DMS 273 treated with DMSO at 0.1 percent for 48 hours (cell line): Measurements from ENCODE around the gene OXLD1.

Source experiments
- DNase-seq: peaks from one replicate; lab custom pipeline; 2025; lab: John Stamatoyannopoulos, UW

OXLD1 gene

DNA sequence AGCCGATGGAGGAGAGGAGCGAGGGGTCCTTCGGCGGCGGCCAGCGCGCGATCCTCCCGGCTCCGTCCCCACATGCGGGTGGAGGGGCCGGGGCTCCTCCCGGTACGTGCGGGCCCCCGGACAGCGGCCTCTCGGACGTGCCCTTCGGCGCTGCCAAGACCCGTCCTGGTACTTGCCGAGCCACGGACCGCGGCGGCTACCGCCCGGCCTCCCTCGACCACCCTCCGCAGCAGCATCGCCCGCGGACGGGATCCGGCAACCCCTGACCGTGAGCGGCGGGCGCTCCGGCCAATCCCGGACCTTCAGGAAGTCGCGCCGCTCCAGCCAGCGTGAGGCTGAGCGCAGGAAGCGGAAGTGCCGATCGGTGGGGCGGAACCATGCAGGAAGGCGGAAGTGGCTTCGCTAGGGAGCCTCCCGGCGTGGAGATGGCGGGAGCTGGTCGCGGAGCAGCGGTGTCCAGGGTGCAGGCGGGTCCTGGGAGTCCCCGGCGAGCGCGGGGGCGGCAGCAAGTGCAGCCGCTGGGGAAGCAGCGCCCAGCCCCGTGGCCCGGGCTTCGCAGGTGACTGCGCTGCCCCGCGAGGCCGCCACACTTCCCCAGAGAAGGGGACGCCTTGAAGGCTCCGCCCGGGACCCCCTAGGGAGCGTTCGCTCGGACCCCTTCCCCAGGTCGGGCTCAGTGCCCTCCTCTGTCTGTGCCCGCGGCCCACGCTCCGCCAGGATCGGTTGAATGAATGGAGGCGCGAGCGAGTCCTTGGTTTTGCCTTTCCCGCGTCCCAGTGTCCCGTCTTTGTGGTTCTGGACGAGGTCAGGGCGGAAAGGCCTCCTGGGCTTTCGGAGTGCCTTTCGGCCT is at the start of gene OXLD1, which contains the start of gene CCDC137:
TSS of gene OXLD1 (minus strand) at position 264 of the 850 bp plus-strand sequence. CDS start at position 236, 28 bp downstream.
TSS of gene CCDC137 (plus strand) at position 396 of the 850 bp plus-strand sequence. CDS start at position 426, 30 bp downstream.
- peak; percentile 88 for DNase-seq

DNA sequence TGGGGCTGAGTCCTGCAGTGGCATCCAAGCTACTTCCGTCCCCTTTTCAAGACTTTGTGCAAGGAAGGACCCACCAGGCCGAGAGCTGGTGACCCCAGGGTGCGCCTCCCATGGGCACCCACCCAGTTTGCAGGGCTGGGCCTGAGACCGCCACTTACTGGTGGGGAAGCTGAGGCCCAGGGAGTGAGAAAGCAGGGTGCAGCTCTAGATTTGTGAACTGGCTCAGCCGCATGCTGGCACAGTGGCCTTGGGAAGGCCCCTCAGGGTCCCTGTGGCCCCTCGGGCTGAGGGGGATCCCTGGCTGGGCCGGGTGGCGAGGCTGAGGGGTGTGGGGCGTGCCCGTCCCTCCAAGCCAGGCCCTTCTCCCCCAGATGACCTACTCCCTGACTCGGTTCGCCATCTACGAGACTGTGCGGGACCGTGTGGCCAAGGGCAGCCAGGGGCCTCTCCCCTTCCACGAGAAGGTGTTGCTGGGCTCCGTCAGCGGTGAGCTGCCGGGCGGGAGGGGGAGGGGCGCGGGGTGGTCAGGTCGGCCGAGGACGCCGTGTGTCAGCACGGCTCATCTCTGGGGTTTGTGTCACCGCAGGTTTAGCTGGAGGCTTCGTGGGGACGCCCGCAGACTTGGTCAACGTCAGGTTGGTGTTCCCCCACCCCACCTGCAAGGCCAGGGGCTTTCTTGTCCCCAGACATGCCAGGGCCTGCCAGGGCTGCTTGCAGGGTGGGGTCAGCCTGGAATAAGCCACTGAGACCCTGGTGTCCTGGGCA is 48.9 kb upstream of the OXLD1 start:
- DNase-seq, result no peak

DNA sequence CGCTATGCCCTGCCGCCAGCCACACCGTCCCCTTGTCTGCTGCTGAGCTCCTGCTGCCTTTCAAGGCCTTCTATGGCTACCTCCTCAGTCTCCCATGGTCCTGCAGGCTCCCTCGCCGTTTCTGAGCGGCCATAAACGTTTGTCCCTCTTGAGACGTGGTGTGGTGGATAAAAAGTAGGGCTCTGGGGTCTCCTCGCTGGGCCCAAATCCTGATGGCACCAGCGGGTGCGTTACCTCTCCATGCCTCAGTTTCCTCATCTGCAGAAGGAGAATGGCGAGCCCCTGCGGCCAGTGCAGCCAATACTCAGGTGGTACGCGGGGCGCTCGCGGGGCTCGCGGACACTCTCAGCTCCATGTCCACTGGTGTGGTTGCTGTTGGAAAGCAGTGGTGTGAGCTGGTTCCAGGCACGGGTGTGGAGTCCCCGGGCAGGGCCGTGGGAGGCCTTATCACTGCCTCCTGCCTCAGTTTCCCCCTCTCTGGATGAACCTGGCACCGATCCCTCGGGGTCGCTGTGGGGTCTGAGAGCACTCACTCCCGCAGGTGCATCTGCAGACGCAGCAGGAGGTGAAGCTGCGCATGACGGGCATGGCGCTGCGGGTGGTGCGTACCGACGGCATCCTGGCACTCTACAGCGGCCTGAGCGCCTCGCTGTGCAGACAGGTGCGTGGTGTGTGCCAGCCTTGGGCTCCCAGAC is 48.2 kb upstream of the OXLD1 start:
- DNase-seq, result no peak

DNA sequence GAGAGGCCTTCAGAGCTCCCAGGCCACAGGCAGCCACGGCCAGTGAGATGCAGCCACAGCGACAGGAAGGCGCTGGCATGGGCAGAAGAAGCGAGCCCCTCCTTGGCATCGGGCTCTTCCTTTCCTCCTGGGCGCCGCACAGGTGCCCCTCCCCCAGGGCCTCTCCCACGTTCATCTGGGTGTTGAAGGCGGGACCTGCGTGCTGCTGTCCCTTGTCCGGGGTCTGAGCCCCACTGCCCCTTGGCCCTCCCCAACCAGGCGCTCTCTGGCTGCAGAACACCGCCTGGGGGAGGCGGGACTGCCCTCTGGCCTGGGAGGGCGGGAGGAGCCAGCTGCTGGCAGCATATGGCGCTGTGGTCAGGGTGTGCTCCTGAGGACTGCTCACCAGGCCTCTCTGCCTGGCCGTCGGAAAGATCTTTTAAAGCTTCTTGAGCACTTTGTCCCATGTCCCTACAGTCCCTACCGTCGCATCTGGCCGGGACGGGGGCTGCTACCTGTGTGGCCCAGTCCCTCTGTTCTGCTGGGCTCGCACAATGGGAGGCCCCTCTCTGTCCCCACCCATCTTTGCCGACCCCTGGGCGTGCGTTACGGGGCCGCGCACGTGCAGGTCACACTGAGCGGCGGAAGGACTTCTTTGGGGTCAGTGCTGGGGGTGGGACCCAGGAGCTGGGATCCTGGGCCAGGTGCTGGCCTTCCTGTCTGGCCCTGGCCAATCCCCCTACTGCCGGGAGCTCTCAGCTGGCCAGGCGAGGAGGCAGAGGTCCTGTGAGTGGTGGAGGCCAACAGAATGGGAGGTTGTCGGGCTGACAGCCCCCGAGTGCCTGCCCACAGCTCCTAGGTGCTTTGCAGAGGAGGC is 47.4 kb upstream of the OXLD1 start:
- DNase-seq, result no peak

DNA sequence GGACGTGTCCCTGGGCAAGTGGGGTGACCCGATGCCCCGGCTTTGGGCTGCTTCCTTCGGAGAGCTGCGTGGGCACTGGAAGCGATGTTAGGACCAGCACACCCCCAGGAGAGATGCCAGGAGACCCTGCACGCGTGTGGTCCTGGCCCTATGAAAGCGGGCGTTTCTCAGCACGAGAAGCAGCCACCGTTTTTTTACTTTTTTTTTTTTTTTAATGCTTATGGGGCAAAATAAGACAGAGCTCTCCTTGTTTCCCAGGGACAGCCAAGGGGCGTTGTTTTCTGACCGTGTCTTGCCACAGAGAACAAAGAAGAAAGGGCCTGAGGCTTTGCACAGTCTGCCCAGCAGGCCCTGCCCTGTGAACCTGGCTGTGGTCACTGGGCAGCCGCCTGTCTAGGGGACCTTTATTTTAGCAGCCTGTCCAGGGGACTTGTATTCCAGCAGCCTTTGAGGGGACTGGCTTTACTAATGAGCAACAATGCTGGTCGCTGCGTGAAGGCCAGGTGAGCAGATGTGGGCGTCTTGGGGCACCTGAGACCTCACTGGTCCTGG is 46.7 kb upstream of the OXLD1 start:
- DNase-seq, result no peak

DNA sequence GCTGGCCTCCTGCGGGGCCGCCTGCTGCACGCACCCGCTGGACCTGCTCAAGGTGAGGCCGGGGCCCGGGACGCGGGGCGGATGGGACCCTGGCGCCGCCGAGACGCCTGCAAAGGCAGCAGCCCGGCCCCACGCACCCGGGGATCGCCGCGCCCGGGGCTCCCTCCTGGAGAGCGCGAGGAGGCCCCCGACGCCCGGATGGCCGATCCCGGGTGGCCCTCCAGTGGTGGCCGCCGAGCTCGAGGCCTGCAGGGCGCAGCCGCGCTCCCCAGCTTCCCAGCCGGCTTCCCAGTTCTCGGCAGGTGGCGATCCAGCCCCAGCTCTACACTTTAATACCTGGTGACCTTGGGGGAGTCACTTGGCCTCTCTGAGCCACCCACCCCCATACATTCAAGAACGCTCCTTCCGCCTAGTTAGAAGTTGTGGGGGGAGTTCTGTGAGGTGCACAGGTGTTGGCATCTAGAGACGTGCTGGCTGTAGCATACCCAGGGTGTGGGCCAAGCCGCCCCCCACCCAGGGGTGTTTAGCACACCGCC is 46.1 kb upstream of the OXLD1 start:
- no peak for DNase-seq

DNA sequence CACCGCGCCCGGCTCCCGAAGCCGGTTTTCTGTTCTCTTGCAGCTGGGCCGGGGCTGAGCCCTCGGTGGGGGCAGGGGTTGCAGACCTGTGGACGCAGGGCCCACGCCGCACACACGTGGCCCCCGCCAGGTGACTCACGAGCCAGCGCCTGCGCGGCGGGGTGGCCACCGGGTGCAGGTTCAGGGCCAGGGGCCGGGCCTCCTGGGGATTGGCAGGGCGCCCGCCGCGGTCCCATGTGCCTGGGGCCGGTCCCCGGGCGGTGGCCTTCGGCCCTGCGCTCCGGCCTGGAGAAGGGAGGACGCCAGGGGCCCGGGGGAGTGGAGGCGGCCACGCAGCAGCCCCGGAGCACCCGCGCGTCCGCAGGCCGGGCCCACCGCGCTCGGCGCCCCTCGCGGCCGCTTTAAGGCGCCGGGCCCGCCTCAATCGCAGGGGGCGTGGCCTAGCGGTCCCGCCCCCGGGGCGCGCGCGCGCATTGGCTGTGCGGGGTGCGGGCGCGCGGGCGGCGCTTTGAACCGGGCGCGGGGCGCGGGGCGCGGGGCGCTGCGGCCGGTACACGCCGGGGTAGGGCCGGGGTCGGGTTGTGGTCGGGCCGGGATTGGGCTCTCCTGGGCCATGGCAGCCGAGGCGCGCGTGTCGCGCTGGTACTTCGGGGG is 45.5 kb upstream of the OXLD1 start, which contains the start of gene SLC25A10:
TSS of gene SLC25A10 (plus strand) at position 471 of the 654 bp plus-strand sequence. CDS start at position 614, 143 bp downstream.
- peak; percentile 54 for DNase-seq

DNA sequence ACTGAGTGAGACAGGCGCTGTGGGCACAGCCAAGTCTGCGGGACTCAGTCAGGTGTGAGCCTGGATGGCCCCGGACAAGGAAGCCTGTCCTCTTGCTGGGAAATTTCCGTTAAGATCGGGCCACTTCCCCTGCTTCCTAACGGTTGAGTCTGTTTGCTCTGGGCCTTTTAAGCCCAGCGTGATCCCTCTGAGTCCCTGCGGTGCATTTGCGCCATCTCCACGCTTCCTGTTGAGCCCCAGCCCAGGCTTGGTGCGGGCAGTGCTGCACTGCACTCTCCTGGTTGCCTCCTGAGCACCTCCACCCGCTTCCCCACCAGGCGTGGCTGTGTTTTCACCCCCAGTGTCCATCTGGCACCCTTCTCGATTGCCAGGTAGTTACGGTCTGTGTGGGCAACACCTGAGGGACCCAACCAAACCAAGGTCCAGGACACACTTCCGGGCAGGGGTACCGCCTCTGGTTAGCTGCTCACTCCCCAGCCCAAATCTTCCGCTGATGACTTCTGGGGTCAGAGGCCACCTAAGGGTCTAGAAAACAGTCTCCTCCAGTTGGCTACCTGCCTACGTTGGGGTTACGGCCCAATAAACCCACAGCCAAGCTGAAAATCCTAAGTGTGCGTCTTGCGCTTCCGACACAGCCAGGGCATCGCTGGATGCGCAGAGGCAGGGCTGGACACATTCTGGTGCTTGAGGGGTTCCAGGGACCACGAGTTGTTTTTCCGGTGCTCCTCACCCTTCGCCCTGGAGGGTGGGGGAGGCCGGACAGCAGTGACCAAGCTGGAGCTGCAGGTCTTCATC is 44.3 kb upstream of the OXLD1 start:
- DNase-seq, result no peak

DNA sequence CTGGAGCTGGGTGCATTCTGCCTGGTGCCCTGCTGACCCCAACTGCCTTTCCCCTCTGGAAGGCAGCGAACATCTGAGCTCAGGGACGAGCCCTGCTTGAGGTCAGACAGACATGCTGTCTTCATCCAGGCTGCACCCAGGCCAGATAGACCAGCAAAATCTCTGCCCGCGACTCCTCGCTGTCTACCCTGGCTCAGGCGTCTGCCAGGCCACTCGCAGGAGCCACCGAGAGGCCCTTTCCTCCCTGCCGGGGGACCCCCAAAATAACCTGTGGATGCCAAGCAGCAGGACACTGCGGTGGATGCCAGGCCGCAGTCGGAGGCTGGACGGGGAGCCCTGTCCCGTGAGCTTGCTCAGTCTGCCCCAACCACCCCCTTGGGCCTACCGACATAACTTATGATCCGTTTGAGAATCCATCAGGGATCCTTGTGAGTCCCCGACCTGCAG is 42.4 kb upstream of the OXLD1 start:
- no peak for DNase-seq

DNA sequence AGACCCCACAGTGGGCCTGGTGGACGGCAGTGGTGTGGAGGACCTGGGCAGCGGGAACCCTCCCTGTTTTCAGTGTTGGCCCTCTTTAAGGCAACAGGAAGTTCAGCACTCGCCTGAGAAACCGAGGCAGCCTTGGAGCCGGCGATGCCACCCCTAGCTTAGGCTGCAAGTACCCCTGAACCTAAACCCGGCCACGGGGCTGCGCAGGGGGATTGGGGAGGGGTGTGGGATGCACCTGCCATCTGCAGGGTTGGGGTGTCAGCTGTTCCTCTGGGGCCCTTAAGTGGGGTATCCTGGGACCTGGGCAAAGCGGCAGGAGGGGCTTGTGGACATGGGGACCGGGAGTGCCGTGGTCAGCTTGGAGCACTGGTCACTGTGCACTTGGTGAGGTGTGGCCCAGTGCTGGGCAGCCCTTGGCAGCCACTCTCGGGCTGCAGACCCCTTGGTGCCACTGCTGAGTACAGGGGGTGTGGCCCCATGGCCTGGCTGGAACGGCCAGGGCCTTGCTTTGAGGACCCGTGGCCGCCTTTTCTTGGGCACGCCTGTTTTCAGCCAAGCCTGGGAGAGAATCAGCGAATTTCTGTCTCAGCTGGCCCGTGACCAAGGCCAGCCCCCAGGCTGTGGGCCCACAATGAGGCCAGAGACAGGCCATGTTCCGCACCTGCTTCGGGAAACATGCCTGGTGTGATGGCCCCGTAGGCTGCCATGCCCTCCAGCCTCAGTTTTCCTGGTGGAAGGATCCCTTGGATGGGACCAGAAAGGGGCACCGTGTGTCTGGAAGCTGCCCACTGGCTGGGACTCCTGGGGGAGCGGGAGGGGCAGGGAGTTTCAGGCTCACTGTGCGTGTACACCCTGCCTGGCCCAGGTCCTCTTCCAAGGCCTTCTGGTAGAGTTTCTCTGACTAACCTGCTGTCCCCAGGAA is 41.6 kb upstream of the OXLD1 start:
- no peak for DNase-seq

DNA sequence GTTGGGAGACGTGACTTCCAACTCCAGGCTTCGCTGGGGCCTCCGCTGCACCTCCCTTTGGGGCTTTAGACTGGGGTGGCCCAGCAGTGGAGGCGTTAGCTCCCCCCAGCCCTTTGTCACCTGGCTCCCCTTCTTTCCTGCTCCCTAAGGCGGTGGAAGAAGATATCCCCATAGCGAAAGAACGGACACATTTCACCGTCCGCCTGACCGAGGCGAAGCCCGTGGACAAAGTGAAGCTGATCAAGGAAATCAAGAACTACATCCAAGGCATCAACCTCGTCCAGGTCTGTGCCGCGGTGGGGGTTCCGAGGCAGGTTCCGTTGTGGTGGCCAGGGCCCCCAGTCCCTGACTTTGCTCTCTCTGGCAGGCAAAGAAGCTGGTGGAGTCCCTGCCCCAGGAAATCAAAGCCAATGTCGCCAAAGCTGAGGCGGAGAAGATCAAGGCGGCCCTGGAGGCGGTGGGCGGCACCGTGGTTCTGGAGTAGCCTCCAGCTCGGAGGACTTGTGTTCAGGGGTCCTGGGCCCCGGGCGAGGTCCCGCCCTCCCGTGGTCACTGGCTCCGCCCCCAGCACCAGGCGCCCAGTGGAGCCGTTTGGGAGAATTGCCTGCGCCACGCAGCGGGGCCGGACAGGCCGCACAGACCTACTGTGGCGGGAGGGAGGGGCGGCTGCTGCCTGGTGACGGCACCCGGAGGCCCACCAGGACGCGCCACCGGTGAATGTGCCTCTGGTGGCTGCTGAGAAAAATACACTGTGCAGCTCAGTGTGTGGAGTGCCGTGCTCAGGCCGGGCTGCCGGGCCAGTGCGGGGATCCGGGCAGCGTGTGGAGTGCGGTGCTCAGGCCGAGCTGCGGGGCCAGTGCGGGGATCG is 40.6 kb upstream of the OXLD1 start:
- DNase-seq, result no peak

DNA sequence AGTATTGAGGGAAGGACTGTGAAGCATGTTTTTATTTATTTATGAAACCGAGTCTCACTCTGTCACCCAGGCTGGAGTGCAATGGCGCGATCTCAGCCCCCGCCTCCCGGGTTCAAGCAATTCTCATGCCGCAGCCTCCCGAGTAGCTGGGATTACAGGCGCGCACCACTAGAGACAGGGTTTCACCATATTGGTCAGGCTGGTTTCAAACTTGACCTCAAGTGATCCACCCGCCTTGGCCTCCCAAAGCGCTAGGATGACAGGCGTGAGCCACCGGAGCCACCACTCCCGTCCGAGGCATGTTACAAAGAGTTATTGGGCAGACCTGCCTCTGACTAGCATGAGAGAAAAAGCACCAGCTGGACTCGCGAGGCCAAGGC is 39.8 kb upstream of the OXLD1 start:
- no peak for DNase-seq

DNA sequence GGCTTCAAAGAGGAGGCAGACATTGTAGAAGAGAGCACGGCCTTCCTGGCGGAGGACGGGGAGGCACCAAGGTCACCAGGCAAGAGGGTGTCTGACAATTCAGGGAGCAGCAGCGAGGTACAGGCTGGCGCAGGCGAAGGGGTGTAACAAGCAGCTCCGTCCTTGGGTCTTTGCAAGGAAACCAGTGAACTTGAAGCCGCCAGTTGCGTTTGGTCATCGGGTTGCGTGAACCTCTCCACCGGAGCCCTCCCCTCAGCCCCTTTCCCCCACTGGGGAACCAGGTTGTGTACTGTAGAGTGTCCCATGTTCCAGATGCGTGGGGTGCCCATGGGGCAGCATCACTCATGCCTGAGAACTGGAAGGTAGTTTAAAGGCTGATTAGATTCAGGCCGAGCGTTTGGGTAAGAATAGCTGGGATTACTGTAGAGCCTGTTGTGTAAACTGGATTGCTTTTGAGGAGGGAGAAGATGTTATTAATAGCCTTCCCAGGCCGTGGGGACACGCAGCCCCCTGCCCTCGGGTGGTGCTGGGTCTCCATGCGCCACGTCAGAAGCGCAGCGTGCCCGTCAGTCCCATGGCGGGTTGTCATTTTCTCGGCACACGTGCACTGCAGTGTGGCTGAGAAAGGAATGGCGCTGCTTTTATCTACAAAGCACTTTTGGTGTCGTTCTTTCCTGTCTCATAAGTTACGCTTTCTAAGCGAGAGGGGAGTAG is 39.3 kb upstream of the OXLD1 start:
- DNase-seq, result no peak

DNA sequence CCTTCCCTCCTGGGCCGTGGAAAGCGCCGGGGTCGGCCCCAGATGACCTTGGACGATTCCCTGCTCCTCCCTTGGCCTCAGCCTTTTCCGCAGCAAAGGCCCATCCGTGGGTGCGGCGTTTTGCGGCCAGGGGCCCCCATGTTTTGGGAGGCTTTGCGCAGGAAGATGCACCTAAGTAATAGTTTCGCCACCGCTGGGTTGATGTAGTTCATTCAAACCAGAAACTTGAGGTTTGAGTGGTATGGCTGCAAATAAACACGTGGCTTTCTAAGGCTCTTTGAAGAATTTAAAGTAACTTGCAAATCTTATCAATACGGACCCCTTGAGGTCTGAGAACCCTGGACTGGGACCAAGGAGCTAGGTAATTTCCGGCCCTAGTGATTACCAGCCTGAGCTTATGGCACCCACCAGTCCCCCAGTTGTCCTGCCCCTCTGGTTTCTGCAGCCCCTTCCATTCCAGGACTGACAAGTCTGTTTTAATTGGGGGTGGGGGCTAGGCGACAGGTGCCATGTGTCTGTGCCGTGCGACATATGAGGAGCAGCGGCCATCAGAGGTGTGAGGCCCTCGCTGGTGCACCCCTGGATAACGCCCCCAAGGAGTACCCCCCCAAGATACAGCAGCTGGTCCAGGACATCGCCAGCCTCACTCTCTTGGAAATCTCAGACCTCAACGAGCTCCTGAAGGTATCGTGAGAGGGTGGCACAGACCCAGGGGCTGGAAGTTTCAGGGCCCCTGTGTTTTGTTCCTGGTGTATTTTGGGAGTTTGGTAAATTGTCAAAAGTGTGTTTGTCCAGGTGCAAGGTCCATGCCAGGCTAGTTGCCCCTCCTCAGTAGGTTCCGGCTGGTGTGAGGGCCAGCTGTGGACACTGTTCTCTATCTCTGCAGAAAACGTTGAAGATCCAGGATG is 37.6 kb upstream of the OXLD1 start:
- DNase-seq, result no peak

DNA sequence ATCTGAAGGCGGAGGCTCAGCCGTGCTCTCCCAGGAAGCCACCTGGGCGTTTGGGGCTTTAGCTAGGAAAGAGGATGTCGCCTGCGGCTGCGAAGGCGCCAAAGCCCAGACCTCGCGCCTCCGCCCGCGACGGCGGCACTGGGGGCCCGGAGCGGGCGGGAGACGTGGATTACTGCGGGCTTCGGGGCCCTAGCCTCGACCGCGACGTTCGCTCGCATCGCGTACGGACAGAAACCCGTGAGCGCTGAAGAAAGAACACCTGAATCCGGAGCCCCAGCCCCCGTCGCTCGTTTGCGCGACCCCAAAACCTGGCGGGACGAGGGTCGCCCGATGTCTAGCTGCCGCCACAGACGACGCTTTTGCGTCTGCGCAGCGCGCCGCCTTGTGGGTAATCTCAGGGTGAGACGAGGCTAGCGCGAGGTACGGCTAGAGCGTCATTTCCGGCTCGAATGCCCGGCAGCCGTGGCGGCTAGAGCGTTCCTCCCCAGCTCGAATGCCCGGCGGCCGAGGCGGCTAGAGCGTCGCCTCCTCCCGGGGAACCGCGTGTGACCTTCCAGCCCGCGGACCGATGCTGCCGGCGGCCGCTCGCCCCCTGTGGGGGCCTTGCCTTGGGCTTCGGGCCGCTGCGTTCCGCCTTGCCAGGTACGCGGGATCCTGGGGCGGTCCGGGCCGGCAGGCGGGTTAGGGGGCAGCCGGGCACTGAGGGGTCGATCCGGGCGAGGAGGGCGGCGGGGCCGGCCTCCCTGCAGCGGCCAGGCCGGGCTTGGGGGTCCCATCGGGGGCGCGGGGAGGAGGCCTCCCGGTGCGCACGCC is 36.7 kb upstream of the OXLD1 start, which contains the start of gene MRPL12:
TSS of gene MRPL12 (plus strand) at position 434 of the 813 bp plus-strand sequence. CDS start at position 569, 135 bp downstream.
- DNase-seq, result peak; percentile 78
